PC-9 (cell line): ENCODE measurements around the gene CAPN7.

Experiments used
- CTCF ChIP-seq: fragments of 200-600 bp; sonication (generic); conservative IDR thresholded peaks from 2 replicates; pipeline ENCODE4 v1.6.1; 2017; ENCODE audit warnings: mixed run types, antibody characterized with exemption, mild to moderate bottlenecking, moderate library complexity
- EZH2 ChIP-seq: fragments of 200-600 bp; sonication (generic); IDR thresholded peaks from 2 replicates; pipeline ENCODE4 v1.8.0; 2017; ENCODE audit warnings: antibody characterized with exemption, low read depth

GRCh38 chr3:15204005-15204404 lies 2.0 kb upstream of the CAPN7 start:
- no peak for TF ChIP-seq CTCF
- no peak for TF ChIP-seq EZH2
